Measurements from ENCODE around the gene ASB16.

DNA sequence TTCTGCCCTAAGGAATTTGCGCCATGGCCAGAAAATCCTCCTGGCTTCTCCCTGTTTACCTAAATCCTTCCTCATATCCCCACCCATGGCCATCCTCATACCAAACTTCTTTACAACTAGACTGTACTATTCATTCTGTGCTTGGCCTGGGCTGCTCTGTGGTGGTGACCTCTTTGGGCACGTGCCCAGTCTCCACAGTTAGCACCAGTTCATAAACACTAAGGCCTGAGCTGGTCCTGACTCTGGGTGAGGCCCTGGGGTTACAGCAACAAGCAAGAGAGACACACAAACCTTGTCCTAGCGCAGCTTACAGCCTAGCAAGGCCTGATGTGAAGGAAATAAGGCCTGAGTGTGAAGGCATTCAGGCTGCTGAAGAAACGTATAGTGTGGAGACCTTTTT is 32.3 kb downstream of the ASB16 start:
- TF ChIP-seq CSDC2 (CRISPR knock-in tag; IDR thresholded peaks at IDR 0.05) (no peak), ZFP3 (CRISPR knock-in tag; IDR thresholded peaks at IDR 0.05) (no peak), ZNF70 (CRISPR knock-in tag; IDR thresholded peaks at IDR 0.05) (no peak)

Measured in SK-N-SH treated with all-trans-retinoic acid at 6 μM for 48 hours (cell line).